Dedifferentiated amniotic fluid mesenchymal stem cell (primary cell): ENCODE data around the gene SPDYE3.

Experiments
- DNase-seq: peaks from one replicate; pipeline ENCODE4 v3.0.0-alpha.2; 2016; ENCODE audit errors: extremely low spot score

The SPDYE3 gene

GRCh38 chr7:100370746-100371145 lies 63.2 kb downstream of the SPDYE3 start:
- no peak for DNase-seq

DNA sequence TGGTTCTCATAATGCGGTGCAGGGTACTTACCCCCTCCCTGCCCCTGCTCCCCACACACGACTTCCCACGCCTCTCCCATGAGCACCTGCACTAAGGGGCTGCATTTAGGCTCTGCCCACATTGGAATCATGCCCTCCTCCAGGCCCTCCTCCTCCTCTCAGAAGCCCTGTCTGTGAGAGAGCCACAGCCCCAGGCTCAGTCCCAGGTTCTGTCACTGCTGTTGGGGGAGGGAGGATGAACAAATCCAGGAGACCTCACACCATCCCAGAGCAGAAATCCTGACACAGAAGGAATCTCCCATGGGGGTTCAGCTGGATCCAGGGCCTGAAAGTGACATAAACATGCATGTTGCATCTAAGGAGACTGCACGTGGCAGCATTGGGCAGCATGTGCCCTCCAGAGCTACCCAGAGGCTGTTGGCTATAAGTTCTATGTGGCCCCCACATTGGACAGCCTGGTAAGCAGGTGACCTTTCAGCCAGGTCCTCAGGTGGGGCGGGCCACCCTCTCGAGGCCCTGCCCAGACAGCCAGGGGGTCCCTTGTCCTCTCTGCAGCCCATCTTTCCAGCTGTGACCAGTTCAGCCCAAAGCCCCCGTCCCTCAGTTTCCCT lies 64.2 kb downstream of the SPDYE3 start:
- no peak for DNase-seq
